Progenitor cell of endocrine pancreas (in vitro differentiated cells): ENCODE data around the gene SELENOV. TPM values are rescaled to one million over a fixed set of nuclear protein-coding genes. Genes with fewer than 3 reads are reported as not detected.

Experiments used
- DNase-seq: peaks from one replicate; pipeline ENCODE4 v3.0.0; 2021; ENCODE audit warnings: low spot score; ENCODE audit not compliant: unreplicated experiment
- H3K27ac Mint-ChIP-seq: 2 replicates; pipeline ENCODE4 v1.8.0; 2021; ENCODE audit warnings: mild to moderate bottlenecking, moderate library complexity, mixed read lengths
- H3K27me3 Mint-ChIP-seq: 2 replicates; pipeline ENCODE4 v1.8.0; 2021; ENCODE audit warnings: mixed read lengths
- H3K36me3 Mint-ChIP-seq: 2 replicates; pipeline ENCODE4 v1.8.0; 2022; ENCODE audit warnings: mixed read lengths; ENCODE audit not compliant: insufficient read depth
- H3K4me1 Mint-ChIP-seq: 2 replicates; pipeline ENCODE4 v1.8.0; 2021; ENCODE audit warnings: low read depth, mixed read lengths
- H3K4me3 Mint-ChIP-seq: 2 replicates; pipeline ENCODE4 v1.8.0; 2021; ENCODE audit warnings: low read depth, mild to moderate bottlenecking, moderate library complexity, mixed read lengths
- H3K9me3 Mint-ChIP-seq: 2 replicates; pipeline ENCODE4 v1.8.0; 2021; ENCODE audit warnings: low read depth, mixed read lengths
- total RNA-seq: library from RNA; stranded (reverse); gene quantifications from 2 replicates; pipeline ENCODE4 v1.2.1, GENCODE V29; 2021
- TF ChIP-seq, protein P1 (sequence below): fragments of 200-600 bp; sonication (generic); IDR thresholded peaks from one replicate; pipeline ENCODE4 v1.5.0; 2021; ENCODE audit warnings: antibody characterized with exemption, mild to moderate bottlenecking; ENCODE audit not compliant: unreplicated experiment

Gene SELENOV
- total RNA-seq, 1 donor from 2014 or later = 5.1 TPM

DNA sequence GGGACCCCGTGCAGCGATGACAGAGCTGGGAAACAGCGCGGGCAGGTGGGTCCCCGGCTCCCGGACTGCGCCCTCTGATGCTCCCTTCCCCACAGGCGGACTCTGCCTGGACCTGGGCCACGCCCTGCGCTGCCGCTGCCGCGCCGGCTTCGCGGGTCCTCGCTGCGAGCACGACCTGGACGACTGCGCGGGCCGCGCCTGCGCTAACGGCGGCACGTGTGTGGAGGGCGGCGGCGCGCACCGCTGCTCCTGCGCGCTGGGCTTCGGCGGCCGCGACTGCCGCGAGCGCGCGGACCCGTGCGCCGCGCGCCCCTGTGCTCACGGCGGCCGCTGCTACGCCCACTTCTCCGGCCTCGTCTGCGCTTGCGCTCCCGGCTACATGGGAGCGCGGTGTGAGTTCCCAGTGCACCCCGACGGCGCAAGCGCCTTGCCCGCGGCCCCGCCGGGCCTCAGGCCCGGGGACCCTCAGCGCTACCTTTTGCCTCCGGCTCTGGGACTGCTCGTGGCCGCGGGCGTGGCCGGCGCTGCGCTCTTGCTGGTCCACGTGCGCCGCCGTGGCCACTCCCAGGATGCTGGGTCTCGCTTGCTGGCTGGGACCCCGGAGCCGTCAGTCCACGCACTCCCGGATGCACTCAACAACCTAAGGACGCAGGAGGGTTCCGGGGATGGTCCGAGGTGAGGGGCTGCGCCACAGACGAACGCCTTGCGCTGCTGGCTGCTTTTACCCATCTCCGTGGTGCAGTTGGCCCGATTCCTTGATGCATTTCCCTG lies 7.8 kb upstream of the SELENOV start:
- H3K4me1 Mint-ChIP-seq = no peaks in the 10 kb centered on the region
- no peak overlapping the region for H3K27ac Mint-ChIP-seq
- H3K27me3 Mint-ChIP-seq = peaks cover 60% of the 10 kb centered on the region
- DNase-seq = peak; percentile 44
- H3K9me3 Mint-ChIP-seq = no peaks in the 10 kb centered on the region
- peak overlapping the region; percentile 65 for H3K4me3 Mint-ChIP-seq
- no peaks in the 10 kb centered on the region for H3K36me3 Mint-ChIP-seq
- TF ChIP-seq, protein P1, sequence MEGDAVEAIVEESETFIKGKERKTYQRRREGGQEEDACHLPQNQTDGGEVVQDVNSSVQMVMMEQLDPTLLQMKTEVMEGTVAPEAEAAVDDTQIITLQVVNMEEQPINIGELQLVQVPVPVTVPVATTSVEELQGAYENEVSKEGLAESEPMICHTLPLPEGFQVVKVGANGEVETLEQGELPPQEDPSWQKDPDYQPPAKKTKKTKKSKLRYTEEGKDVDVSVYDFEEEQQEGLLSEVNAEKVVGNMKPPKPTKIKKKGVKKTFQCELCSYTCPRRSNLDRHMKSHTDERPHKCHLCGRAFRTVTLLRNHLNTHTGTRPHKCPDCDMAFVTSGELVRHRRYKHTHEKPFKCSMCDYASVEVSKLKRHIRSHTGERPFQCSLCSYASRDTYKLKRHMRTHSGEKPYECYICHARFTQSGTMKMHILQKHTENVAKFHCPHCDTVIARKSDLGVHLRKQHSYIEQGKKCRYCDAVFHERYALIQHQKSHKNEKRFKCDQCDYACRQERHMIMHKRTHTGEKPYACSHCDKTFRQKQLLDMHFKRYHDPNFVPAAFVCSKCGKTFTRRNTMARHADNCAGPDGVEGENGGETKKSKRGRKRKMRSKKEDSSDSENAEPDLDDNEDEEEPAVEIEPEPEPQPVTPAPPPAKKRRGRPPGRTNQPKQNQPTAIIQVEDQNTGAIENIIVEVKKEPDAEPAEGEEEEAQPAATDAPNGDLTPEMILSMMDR = no peak

- Mint-ChIP-seq H3K27me3 (peaks cover 60% of the 10 kb centered on the region), H3K27ac (no peak overlapping the region), H3K4me1 (no peaks in the 10 kb centered on the region), H3K36me3 (no peaks in the 10 kb centered on the region), H3K9me3 (no peaks in the 10 kb centered on the region), H3K4me3 (peak overlapping the region; percentile 65)
- TF ChIP-seq, protein P1 = no peak
- DNase-seq = no peak
These were observed 7.1 kb upstream of the SELENOV start for GRCh38 chr19:39507715-39508364.

DNA sequence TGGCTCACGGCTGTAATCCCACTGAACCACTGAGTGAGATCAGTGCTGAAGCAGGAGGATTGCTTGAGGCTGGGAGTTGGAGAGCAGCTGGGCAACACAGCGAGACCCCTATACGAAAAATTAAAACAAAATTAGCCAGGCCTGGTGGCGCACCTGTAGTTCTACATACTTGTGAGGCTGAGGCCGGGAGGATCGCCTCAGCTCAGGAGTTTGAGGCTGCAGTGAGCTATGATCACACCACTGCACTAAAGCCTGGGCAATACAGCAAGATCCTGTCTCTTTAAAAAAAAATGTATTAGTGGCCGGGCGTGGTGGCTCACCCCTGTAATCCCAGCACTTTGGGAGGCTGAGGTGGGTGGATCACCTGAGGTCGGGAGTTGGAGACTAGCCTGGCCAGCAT lies 6.3 kb upstream of the SELENOV start:
- H3K27ac Mint-ChIP-seq = no peak overlapping the region
- no peak overlapping the region for H3K4me3 Mint-ChIP-seq
- DNase-seq = no peak
- H3K9me3 Mint-ChIP-seq = no peaks in the 10 kb centered on the region
- peaks cover 56% of the 10 kb centered on the region for H3K27me3 Mint-ChIP-seq
- TF ChIP-seq, protein P1 = no peak
- no peaks in the 10 kb centered on the region for H3K4me1 Mint-ChIP-seq
- no peaks in the 10 kb centered on the region for H3K36me3 Mint-ChIP-seq

GRCh38 chr19:39509233-39509632 lies 5.7 kb upstream of the SELENOV start:
- Mint-ChIP-seq H3K4me1 (no peaks in the 10 kb centered on the region), H3K9me3 (no peaks in the 10 kb centered on the region), H3K27ac (no peak overlapping the region), H3K27me3 (peaks cover 50% of the 10 kb centered on the region), H3K36me3 (no peaks in the 10 kb centered on the region), H3K4me3 (no peak overlapping the region)
- DNase-seq = no peak
- TF ChIP-seq, protein P1 = no peak

- Mint-ChIP-seq H3K27me3 (peaks cover 25% of the 10 kb centered on the region), H3K4me3 (no peak overlapping the region), H3K4me1 (peaks cover 4% of the 10 kb centered on the region), H3K9me3 (no peaks in the 10 kb centered on the region), H3K36me3 (peaks cover 3% of the 10 kb centered on the region), H3K27ac (no peak overlapping the region)
- TF ChIP-seq, protein P1 = no peak
- no peak for DNase-seq
These were observed 2.0 kb upstream of the SELENOV start for GRCh38 chr19:39512988-39513387.
